ENCODE data around the gene CAB39.

The CAB39 gene

DNA sequence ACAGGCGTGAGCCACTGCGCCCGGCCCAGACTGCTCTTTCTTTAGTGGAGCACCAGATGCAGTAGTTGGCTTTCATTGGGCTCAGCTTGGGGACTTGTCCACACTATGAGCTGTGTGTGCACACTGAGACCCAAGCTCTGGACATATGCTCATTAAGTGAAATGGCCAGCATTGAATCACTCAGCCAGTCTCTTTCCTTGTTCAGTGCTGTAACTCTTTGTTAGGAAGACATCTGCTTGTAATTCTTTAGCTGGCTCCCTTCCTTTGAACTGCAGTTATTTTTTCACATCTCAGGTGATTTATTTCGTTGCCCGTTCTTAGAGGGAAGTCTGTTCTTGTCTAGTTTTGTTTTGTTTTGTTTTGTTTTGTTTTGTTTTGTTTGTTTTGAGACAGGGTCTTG is 70.5 kb downstream of the CAB39 start:
- H3K27me3 ChIP-seq (ENCODE audit: control insufficient read depth, insufficient read depth, low read length) = no peaks in the 10 kb centered on the region
- peaks cover 43% of the 10 kb centered on the region; the same call in 1 of the 2 replicates for H3K36me3 ChIP-seq (ENCODE audit: control insufficient read depth, insufficient read depth, low read length)
- peaks cover 4% of the 10 kb centered on the region; the same call in 1 of the 2 replicates for H3K4me1 ChIP-seq (ENCODE audit: control insufficient read depth, insufficient read depth, low read length)
- peaks cover 26% of the 10 kb centered on the region for H3K9me3 ChIP-seq (ENCODE audit: control insufficient read depth, insufficient read depth, low read depth, low read length)
- no peak overlapping the region for H3K9ac ChIP-seq (ENCODE audit: low read length)
- no peak overlapping the region for H3K4me3 ChIP-seq (ENCODE audit: low read depth, low read length)
- no peak overlapping the region for H3K27ac ChIP-seq (ENCODE audit: low read depth, low read length)

DNA sequence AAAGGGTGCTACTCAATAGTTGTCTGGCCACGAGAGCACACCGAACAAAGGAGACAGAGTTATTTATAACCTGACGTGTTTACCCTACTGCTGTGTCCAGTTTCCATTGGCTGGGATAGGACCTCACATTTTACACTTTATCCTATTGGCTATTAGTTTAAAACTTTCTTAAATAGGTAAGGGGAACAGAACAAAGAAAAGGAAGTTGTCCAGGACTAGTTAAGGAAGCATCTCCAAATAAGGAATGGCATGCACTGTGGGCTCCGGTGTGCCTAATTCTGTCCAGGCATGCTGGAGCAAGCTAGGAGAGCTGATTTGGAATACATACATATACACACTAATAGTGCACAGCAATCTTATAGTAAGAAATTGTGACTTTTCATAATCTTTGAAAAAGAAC is 72.2 kb downstream of the CAB39 start:
- peaks cover 4% of the 10 kb centered on the region; the same call in 1 of the 2 replicates for H3K4me1 ChIP-seq (ENCODE audit: control insufficient read depth, insufficient read depth, low read length)
- H3K36me3 ChIP-seq (ENCODE audit: control insufficient read depth, insufficient read depth, low read length) = peaks cover 45% of the 10 kb centered on the region; the same call in 1 of the 2 replicates
- H3K9ac ChIP-seq (ENCODE audit: low read length) = no peak overlapping the region
- no peak overlapping the region for H3K4me3 ChIP-seq (ENCODE audit: low read depth, low read length)
- peaks cover 26% of the 10 kb centered on the region for H3K9me3 ChIP-seq (ENCODE audit: control insufficient read depth, insufficient read depth, low read depth, low read length)
- H3K27ac ChIP-seq (ENCODE audit: low read depth, low read length) = peak overlapping the region; percentile 37; the same call in 1 of the 2 replicates
- H3K27me3 ChIP-seq (ENCODE audit: control insufficient read depth, insufficient read depth, low read length) = no peaks in the 10 kb centered on the region

DNA sequence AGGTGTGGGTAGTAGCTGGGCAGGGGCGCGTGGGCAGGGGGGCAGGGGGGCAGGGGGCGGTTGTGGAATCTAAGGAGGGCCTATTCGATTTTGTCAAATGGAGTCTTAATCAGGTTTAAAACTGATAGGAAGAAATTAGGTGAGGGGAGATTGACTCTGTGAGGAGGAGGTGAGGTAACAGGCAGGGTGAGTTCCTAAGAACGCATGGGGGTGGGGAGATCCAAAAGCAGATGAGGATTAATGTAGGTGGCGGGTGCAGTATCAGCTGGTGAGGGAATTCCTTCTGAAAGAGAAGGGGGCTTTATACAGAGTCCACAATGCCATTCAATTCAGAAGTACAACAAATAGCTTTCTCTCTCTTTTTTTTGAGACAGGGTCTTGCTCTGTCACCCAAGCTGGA is 72.7 kb downstream of the CAB39 start:
- H3K27ac ChIP-seq (ENCODE audit: low read depth, low read length) = no peak overlapping the region
- H3K36me3 ChIP-seq (ENCODE audit: control insufficient read depth, insufficient read depth, low read length) = peaks cover 47% of the 10 kb centered on the region
- no peak overlapping the region for H3K4me3 ChIP-seq (ENCODE audit: low read depth, low read length)
- H3K4me1 ChIP-seq (ENCODE audit: control insufficient read depth, insufficient read depth, low read length) = peaks cover 4% of the 10 kb centered on the region; the same call in 1 of the 2 replicates
- H3K9me3 ChIP-seq (ENCODE audit: control insufficient read depth, insufficient read depth, low read depth, low read length) = peaks cover 26% of the 10 kb centered on the region
- no peak overlapping the region for H3K9ac ChIP-seq (ENCODE audit: low read length)
- H3K27me3 ChIP-seq (ENCODE audit: control insufficient read depth, insufficient read depth, low read length) = no peaks in the 10 kb centered on the region

DNA sequence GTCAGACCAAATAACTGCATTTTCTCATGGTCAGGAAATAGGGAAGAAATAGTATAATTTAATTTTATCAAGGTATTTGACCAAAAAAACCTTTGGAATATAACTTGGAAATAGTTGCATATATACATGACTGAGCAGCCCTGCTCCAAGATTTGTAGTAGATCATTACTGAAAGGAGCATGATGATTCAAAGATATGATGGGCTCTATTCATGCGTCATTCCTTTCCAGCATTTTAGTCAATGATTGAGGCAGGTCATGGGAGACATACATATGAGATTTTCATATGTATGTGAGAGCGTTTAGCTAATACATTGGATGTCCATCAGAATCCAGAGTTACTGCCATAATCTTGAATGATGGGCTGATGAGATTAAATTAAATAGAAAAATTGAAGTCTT is 74.5 kb downstream of the CAB39 start:
- peaks cover 63% of the 10 kb centered on the region for H3K36me3 ChIP-seq (ENCODE audit: control insufficient read depth, insufficient read depth, low read length)
- no peaks in the 10 kb centered on the region for H3K27me3 ChIP-seq (ENCODE audit: control insufficient read depth, insufficient read depth, low read length)
- no peaks in the 10 kb centered on the region for H3K4me1 ChIP-seq (ENCODE audit: control insufficient read depth, insufficient read depth, low read length)
- no peak overlapping the region for H3K9ac ChIP-seq (ENCODE audit: low read length)
- H3K9me3 ChIP-seq (ENCODE audit: control insufficient read depth, insufficient read depth, low read depth, low read length) = peaks cover 26% of the 10 kb centered on the region
- no peak overlapping the region for H3K4me3 ChIP-seq (ENCODE audit: low read depth, low read length)
- no peak overlapping the region for H3K27ac ChIP-seq (ENCODE audit: low read depth, low read length)

DNA sequence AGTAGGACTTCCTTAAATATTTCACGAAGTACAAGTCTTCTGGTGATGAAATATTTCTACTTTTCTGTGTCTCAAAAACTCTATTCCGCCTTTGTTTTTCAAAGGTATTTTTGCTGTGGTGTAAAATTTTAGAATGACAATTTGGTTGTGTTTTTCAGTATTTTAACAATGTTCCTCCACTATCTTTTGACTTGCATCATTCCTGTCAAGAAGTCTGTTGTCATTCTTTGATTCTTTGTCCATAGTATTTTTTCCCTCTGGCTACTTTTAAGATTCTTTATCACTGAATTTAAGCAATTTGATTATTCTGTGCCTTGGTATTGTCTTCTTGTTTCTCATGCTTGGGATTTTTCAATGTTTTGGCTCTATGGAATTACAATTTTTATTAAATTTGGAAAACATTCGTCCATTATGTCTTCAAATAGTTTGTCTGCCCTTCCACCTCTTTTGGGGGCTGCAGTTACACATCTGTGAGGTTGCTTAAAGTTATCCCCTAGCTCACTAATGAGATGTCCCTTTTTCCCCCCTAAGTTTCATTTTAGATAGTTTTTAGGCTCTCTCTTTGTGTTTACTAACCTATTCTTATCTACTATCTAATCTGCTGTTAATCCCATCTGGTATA is 76.0 kb downstream of the CAB39 start:
- Histone ChIP-seq H3K36me3 (ENCODE audit: control insufficient read depth, insufficient read depth, low read length) (peaks cover 64% of the 10 kb centered on the region), H3K9me3 (ENCODE audit: control insufficient read depth, insufficient read depth, low read depth, low read length) (peaks cover 26% of the 10 kb centered on the region), H3K4me1 (ENCODE audit: control insufficient read depth, insufficient read depth, low read length) (0 out of 2 replicates have a peak, but pooled peaks cover under 1% of the 10 kb centered on the region)

DNA sequence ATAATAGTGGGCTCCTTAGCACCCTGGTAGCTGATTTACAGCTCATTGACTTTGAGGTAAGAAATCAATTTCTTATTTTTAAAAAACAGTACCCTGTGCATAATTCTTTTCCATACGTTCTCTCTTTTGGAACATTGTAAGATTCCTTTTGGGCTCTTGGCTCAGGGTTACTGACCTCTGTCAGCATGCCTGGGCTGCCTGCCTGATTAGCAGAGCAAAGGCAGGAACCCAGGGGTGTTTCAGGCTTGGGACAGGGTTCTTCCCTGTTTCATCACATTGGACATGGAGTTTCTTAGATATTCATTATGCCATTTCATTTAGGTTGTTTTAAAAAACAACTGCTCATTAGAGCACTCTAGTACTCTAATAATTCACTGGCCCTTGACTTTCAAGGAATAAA is 78.3 kb downstream of the CAB39 start:
- peaks cover 11% of the 10 kb centered on the region; the same call in 1 of the 2 replicates for H3K9me3 ChIP-seq (ENCODE audit: control insufficient read depth, insufficient read depth, low read depth, low read length)

More for the DNA sequence above, 76.0 kb downstream of the CAB39 start:
- Histone ChIP-seq H3K27ac (ENCODE audit: low read depth, low read length) (no peak overlapping the region), H3K27me3 (ENCODE audit: control insufficient read depth, insufficient read depth, low read length) (no peaks in the 10 kb centered on the region), H3K4me3 (ENCODE audit: low read depth, low read length) (no peak overlapping the region), H3K9ac (ENCODE audit: low read length) (no peak overlapping the region)

DNA sequence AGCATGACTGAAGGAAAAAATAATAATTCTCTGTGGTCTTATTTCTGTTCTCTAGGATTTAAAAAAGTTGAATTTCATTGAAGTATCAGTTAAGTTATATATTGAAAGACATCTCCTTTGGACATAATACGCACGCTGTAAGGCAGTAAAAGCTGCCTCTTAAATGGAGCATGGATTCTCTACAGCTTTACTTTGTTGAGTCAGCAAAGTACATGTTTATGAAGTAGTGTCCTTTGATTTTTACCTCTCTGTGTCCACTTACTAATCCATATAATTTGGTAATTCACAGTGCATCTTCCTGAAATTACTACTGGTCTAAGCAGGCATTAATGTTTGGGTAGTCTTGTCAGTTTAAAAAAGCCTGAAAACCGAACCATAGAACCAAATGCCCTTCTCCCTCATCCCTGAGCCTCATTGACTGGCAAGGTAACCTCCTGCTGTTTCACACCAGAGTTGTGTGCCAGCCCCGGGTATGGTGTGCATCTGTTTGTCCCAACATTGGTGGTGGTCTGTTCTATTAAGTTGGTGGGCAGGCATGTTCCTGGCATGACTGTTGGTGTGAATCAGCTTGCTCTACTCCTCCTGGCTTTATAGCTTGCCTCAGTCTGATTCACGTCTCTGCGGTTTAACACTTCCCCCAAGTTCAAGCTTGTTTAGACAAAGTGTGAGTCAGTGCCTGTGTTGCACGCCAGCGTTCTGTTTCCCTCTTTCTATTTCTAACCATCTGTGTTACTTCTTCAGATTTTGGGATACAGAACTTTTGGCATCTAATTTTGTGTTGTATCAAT is 81.1 kb downstream of the CAB39 start:
- H3K9me3 ChIP-seq (ENCODE audit: control insufficient read depth, insufficient read depth, low read depth, low read length) = no peaks in the 10 kb centered on the region; the same call in 1 of the 2 replicates
- H3K4me3 ChIP-seq (ENCODE audit: low read depth, low read length) = no peak overlapping the region
- H3K27me3 ChIP-seq (ENCODE audit: control insufficient read depth, insufficient read depth, low read length) = no peaks in the 10 kb centered on the region
- H3K27ac ChIP-seq (ENCODE audit: low read depth, low read length) = 0 out of 2 replicates have a peak overlapping the region, but pooled peaks have one; percentile 11
- peaks cover 11% of the 10 kb centered on the region for H3K4me1 ChIP-seq (ENCODE audit: control insufficient read depth, insufficient read depth, low read length)
- H3K36me3 ChIP-seq (ENCODE audit: control insufficient read depth, insufficient read depth, low read length) = peaks cover 45% of the 10 kb centered on the region
- H3K9ac ChIP-seq (ENCODE audit: low read length) = no peak overlapping the region

More for the DNA sequence above, 78.3 kb downstream of the CAB39 start:
- Histone ChIP-seq H3K27ac (ENCODE audit: low read depth, low read length) (no peak overlapping the region), H3K36me3 (ENCODE audit: control insufficient read depth, insufficient read depth, low read length) (peaks cover 59% of the 10 kb centered on the region), H3K4me1 (ENCODE audit: control insufficient read depth, insufficient read depth, low read length) (peaks cover 11% of the 10 kb centered on the region), H3K27me3 (ENCODE audit: control insufficient read depth, insufficient read depth, low read length) (no peaks in the 10 kb centered on the region), H3K4me3 (ENCODE audit: low read depth, low read length) (no peak overlapping the region), H3K9ac (ENCODE audit: low read length) (no peak overlapping the region)

DNA sequence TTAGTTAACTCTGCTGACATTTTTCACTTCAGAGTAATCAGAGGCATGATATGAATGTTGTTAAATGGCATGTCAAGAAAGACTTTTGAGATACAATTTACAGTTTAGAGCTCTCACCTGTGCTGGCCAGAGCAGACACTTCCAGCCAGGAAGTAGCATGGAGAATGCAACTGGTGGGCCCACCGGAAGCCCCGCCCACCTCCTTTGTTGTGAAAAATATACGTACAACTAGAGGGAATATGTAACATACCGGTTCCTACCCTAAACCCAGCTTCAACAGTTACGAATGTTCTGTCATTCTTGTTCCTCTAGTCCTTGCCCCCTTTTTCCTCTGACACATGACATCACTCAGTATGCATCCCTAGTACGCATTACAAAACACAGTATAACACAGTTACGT is 81.9 kb downstream of the CAB39 start:
- peaks cover 11% of the 10 kb centered on the region for H3K4me1 ChIP-seq (ENCODE audit: control insufficient read depth, insufficient read depth, low read length)
- no peak overlapping the region for H3K9ac ChIP-seq (ENCODE audit: low read length)
- H3K9me3 ChIP-seq (ENCODE audit: control insufficient read depth, insufficient read depth, low read depth, low read length) = no peaks in the 10 kb centered on the region
- H3K27me3 ChIP-seq (ENCODE audit: control insufficient read depth, insufficient read depth, low read length) = no peaks in the 10 kb centered on the region
- H3K36me3 ChIP-seq (ENCODE audit: control insufficient read depth, insufficient read depth, low read length) = peaks cover 44% of the 10 kb centered on the region
- no peak overlapping the region for H3K4me3 ChIP-seq (ENCODE audit: low read depth, low read length)
- H3K27ac ChIP-seq (ENCODE audit: low read depth, low read length) = 0 out of 2 replicates have a peak overlapping the region, but pooled peaks have one; percentile 11

DNA sequence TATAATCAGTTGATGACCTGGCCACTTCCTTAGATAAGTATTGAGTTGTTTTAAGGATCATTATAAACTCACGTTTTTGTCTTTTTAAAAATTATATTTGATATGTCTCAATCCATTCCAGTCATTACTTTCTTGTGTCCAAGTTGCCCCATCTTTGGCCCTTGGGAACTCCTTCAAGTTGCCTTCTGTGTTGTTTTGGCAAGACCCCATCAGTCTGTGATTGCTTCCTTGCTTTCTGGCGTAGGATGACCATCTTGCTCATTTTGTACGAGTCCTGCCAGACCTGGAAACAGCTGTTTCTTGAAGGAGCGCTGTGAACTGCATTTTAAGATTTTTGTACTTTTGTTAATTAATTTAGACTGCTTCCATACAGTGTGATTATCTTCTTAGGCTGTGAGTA is 83.2 kb downstream of the CAB39 start:
- Histone ChIP-seq H3K4me3 (ENCODE audit: low read depth, low read length) (no peak overlapping the region), H3K9me3 (ENCODE audit: control insufficient read depth, insufficient read depth, low read depth, low read length) (no peaks in the 10 kb centered on the region), H3K27ac (ENCODE audit: low read depth, low read length) (no peak overlapping the region), H3K4me1 (ENCODE audit: control insufficient read depth, insufficient read depth, low read length) (peaks cover 11% of the 10 kb centered on the region), H3K9ac (ENCODE audit: low read length) (no peak overlapping the region), H3K36me3 (ENCODE audit: control insufficient read depth, insufficient read depth, low read length) (peaks cover 43% of the 10 kb centered on the region), H3K27me3 (ENCODE audit: control insufficient read depth, insufficient read depth, low read length) (no peaks in the 10 kb centered on the region)

DNA sequence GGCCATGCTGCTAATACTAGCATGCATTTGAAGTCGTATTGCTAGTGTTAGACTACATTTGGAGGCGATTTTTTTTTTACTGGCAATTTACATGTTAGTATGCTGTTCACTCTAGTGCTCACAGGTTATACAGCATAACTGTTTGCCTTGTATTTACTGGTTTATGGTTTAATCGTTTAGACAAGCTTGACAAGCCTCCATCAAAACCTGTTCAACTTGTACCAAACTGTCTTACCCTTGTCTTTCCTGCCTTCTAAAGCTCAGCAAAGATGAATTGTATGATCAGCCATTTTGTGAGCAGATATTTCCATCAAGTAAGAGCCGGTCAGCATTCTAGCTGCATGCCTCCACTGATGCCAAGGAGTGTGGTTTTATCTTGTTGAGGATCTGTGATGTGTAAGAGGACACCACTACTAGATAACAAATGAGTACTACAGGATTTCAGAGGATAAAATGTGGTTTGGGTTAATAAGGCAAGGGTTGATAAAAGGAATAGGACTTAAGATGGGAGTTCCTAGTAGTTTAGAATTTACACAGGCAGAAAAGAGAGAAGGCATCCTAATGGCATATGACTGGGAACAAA is 83.7 kb downstream of the CAB39 start:
- H3K27me3 ChIP-seq (ENCODE audit: control insufficient read depth, insufficient read depth, low read length) = no peaks in the 10 kb centered on the region
- H3K4me3 ChIP-seq (ENCODE audit: low read depth, low read length) = no peak overlapping the region
- H3K27ac ChIP-seq (ENCODE audit: low read depth, low read length) = no peak overlapping the region
- peaks cover 11% of the 10 kb centered on the region for H3K4me1 ChIP-seq (ENCODE audit: control insufficient read depth, insufficient read depth, low read length)
- peaks cover 42% of the 10 kb centered on the region for H3K36me3 ChIP-seq (ENCODE audit: control insufficient read depth, insufficient read depth, low read length)
- no peaks in the 10 kb centered on the region for H3K9me3 ChIP-seq (ENCODE audit: control insufficient read depth, insufficient read depth, low read depth, low read length)
- no peak overlapping the region for H3K9ac ChIP-seq (ENCODE audit: low read length)
